Umbilical cord (tissue), 2 donors: ENCODE measurements around the gene PARD3B. TPM values are rescaled to one million over a fixed set of nuclear protein-coding genes. Genes with fewer than 3 reads are reported as not detected.

Experiments
- DNase-seq: peaks from one replicate; pipeline ENCODE4 v3.0.0-alpha.2; 2015; ENCODE audit warnings: low spot score
- total RNA-seq: library from RNA; depleted of rRNA; stranded (reverse); fragments of >200 nt; gene quantifications from one replicate; pipeline ENCODE4 v1.2.3, GENCODE V29; 2014; ENCODE audit warnings: low replicate concordance; ENCODE audit not compliant: insufficient read depth

PARD3B gene
- total RNA-seq, 1 donor from 2014 or later = 27.7 TPM

GRCh38 chr2:205555566-205556230 is 1010.4 kb downstream of the PARD3B start:
- no peak for DNase-seq

DNA sequence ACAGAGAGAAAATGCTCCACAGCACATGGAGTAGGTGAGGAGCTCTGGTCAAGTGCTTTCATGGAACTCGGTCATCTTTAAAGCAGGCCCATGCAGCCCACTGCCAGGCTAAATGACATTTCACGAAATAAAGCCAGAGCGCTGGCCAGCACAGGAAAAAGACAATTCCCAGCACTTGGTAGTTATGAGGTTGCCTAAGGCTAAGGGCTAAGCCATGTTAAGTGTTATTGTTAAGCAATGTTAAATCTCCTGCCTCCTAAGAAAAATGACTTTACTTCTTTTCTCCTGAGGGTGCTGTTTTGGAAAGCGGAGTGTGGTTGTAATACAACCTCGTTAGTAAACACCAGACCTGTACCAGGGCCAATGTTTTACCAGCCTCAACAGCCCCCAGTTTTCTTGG is 1011.1 kb downstream of the PARD3B start:
- no peak for DNase-seq

DNA sequence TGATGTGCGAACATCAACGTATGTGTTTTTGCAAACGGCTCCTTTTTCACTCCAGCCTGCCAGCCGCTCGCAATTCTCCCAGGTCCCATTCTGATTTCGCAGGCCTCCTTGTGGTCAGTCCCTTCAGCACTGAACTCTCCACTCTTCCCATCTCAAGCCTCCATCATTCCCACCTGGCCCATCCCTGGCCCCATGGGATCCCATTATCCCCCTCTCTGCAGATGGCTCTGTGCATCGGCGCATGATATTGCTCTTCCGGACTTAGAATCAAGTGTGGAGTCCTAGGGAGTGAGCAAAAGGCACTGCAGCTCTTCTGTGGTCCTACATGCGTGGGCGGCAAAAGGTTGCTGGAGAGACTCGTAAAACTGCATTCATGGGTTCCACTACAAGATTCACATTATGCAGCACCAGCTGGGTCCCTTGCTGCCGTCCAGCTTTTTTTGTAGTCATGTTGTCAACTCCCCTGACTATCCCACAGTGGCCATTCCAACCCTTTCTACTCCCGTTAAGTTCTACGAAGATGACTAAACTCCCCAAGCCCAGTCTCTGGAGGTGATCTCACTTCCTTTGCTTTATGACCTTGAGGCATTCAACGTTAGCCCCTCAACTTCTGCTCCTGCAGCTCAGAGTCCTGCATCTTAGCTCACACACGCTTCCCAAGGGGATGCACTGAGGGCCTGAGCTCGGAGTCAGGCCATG is 1011.7 kb downstream of the PARD3B start:
- no peak for DNase-seq

GRCh38 chr2:205557873-205558272 is 1012.6 kb downstream of the PARD3B start:
- DNase-seq = no peak

DNA sequence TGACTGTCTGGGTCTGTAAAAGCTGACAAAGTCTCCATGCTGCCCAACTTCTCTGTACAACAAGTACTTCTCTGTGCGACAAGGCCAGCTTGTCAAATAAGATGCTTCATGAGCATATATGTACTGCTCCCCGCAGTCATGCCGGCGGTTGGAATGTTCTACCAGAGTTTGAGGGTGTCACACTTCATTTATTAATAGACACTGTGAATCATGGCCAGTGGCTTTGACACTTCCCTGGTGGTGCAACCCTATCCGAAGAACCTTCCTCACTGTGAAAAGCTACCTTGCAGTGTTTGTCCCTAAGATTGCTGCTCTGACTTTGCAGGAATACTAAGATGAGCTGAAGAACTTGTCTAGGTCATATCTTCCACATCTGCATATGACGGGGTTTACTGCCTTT is 1016.2 kb downstream of the PARD3B start:
- no peak for DNase-seq

DNA sequence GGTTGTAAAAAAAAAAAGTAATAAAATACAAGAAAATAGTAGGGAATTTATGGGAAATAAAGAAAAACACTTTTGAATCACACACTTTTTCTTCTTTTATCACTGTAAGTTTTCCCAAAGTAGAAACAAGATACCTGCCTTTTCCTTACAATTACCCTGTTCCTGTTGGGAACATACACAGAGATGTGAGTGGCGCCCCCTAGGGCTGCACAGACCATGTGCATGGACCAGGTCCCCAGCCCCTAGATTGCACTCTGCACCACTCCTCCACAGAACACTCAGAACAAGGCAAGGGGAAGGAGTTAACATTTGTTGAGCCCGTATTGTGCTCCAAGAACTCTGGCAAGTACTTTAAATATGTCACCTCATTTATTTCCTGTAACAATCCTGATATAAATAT is 1018.4 kb downstream of the PARD3B start:
- DNase-seq = no peak

- no peak for DNase-seq
Measured at GRCh38 chr2:205564346-205565141, 1019.3 kb downstream of the PARD3B start.

DNA sequence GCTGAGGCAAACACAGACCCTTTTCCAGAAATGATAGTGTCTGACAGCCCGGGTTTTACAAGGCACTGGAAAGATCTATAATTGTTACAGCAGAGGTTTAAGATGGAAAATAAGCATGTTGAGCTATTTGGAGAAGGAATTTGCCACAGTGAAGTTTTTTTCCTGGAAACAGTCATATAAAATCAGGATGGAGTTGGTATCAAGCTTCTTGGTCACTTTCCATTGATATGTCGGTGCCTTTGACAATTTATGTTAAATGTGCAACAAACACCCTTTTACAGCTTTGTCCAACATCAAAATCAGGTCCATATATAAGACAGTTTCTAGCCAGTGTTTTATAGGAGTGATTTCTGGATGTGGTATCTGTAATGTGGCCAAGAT is 1019.9 kb downstream of the PARD3B start:
- DNase-seq = peak; percentile 62

DNA sequence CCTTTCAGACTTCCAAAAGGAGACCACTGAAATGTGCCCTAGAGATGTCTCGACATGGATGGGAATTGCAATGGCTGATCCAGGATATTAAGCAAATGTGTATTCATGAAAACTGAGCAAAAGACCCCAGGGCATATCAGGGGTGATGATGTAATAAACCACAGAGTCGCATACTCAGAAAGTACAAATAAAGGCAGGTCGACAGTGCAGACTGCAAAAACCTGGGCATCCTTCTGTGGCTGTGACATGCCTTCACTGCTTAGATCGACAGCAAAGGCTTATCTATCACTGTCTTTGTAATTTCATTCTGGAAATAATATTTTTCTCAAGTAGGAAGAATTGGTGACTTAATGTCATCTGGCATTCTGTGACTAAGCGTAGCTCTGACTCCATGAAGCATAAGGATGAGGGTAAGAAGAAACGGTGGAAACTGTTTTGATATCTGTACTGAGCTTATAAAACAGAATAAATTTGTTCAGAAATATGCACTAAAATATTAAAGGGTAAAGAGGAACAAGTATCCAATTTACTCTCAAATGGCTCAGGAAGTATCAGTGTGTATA is 1021.4 kb downstream of the PARD3B start:
- DNase-seq = no peak

DNA sequence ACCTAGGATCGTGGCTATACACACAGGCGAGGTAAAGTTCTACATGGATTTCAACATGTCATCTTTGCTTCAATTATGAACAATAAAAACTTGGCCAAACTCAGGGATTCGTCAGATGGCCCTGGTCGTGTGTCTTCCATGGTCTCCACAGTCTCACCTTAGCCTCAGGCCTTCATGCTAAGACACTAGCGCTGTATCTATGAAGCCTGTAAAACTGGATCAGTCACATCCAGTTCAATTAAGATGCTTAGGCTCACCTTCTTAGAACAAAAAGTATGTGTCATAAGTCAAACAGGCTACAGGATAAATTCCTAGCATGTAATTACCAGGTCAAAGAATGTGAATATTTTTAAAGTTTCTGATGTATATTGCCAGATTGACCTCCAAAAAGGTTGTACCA is 1023.3 kb downstream of the PARD3B start:
- DNase-seq = peak; percentile 61

- peak; percentile 56 for DNase-seq
Measured at GRCh38 chr2:205570648-205571047, 1025.4 kb downstream of the PARD3B start.

GRCh38 chr2:205571360-205571959 is 1026.2 kb downstream of the PARD3B start:
- peak; percentile 87 for DNase-seq

- no peak for DNase-seq
Measured at GRCh38 chr2:205574001-205574400, 1028.7 kb downstream of the PARD3B start.

- DNase-seq = no peak
Measured at GRCh38 chr2:205579335-205579734, 1034.1 kb downstream of the PARD3B start.

- DNase-seq = no peak
Measured at GRCh38 chr2:205580212-205580987, 1035.1 kb downstream of the PARD3B start.

GRCh38 chr2:205582366-205582765 is 1037.1 kb downstream of the PARD3B start:
- DNase-seq = no peak

GRCh38 chr2:205585449-205586383 is 1040.4 kb downstream of the PARD3B start:
- peak; percentile 19 for DNase-seq

GRCh38 chr2:205586626-205587025 is 1041.4 kb downstream of the PARD3B start:
- DNase-seq = no peak

- no peak for DNase-seq
Measured at GRCh38 chr2:205589479-205589878, 1044.2 kb downstream of the PARD3B start.

- peak; percentile 26 for DNase-seq
Measured at GRCh38 chr2:205590759-205591158, 1045.5 kb downstream of the PARD3B start.
